Measurements from ENCODE around the gene MIER1. TPM values are rescaled to one million over a fixed set of nuclear protein-coding genes. Genes with fewer than 3 reads are reported as not detected.
"Not testable (repeated sequence)": the region's sequence is repeated elsewhere in the genome, so short reads cannot be mapped to it uniquely, and the experiment has no call there.

The MIER1 gene
- total RNA-seq, 1 donor from 2014 or later = 33.3 TPM

DNA sequence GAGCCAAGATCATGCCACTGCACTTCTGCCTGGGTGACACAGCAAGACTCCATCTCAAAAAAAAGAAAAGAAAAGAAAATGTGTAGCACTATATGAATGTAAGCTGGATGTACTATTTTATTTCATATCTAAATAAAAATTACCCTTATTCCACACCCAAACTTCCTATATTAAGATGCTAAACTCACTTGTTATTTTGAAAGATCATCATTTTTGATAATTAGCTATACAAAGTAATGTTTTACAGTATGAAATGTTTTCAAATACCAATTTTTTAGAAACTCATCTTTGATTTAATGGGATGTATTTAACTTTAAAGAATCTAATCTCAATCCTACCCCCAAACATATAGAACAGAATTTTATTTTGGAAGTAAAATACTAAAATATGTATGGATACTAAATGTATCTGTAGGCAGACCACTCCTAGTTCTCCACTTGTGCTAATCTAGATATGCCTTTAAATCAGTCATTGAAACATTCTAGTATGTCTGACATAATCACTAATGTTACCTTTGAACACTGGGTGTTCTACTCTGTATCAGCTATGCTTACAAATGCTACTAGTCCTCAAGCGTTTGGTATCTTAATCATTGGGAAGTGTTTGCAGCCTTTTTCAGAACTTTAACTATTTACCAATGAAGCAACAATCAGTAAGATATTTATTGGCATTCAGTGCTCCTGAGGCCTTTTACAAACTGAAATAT lies 12.9 kb downstream of the MIER1 start:
- no peak for DNase-seq (ENCODE audit: low spot score)

DNA sequence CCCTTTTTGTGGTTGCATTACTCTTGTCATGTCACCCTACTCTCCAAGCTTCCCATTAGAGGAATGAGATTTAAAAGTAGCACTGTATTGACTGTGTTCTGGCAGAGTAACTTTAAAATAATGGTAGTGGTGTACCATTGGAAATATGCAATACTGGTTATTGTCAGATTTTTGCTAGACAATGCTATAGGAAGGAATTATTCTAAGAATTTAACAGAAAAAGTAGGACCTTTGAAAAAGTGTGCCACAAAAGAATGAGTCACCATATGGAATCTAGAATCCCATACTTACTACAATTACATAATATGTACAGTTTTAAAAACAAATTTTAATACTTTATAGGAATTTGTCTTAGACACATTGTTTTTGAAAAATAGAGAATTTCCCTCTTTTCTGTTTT lies 13.8 kb downstream of the MIER1 start:
- DNase-seq (ENCODE audit: low spot score) = no peak

GRCh38 chr1:66940981-66941380 lies 16.2 kb downstream of the MIER1 start:
- no peak for DNase-seq (ENCODE audit: low spot score)

- no peak for DNase-seq (ENCODE audit: low spot score)
These were observed 18.7 kb downstream of the MIER1 start for GRCh38 chr1:66943361-66943969.

- DNase-seq (ENCODE audit: low spot score) = no peak
These were observed 19.8 kb downstream of the MIER1 start for GRCh38 chr1:66944330-66945274.

DNA sequence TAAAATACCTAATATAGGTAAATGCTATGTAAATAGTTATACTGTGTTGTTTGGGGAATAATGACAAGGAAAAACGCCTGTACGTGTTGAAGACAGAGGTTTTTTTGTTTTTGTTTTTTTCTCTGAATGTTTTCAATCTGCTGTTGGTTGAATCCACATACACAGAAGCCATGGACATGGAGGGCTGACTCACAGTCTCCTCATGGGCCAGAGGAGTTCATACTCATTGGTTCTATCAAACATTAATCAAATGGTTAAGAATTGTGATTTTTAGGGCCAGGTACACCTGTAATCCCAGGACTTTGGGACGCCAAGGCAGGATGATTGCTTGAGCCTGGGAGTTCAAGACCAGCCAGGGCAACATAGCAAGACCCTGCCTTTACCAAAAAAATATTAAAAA lies 20.5 kb downstream of the MIER1 start:
- DNase-seq (ENCODE audit: low spot score) = no peak

GRCh38 chr1:66947267-66947666 lies 22.5 kb downstream of the MIER1 start:
- DNase-seq (ENCODE audit: low spot score) = no peak

GRCh38 chr1:66951513-66951912 lies 26.7 kb downstream of the MIER1 start:
- no peak for DNase-seq (ENCODE audit: low spot score)

GRCh38 chr1:66954208-66954607 lies 29.4 kb downstream of the MIER1 start:
- no peak for DNase-seq (ENCODE audit: low spot score)

DNA sequence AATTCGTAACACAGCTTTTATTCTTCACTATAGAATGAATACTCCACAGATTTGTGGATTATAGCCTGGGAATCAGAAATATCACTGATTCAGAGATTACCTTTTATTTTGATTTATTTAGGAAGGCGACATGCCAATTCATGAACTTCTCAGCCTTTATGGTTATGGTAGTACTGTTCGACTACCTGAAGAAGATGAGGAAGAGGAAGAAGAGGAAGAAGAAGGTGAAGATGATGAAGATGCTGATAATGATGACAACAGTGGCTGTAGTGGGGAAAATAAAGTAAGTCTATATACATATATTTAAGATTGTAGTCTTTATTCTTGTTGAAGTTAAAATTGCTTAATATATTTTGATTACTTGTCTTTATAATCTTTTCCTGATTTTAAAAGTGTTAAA lies 33.1 kb downstream of the MIER1 start:
- no peak for DNase-seq (ENCODE audit: low spot score)

- DNase-seq (ENCODE audit: low spot score) = not testable (repeated sequence)
These were observed 41.5 kb downstream of the MIER1 start for GRCh38 chr1:66966188-66966873.

- no peak for DNase-seq (ENCODE audit: low spot score)
These were observed 43.8 kb downstream of the MIER1 start for GRCh38 chr1:66968574-66968973.

GRCh38 chr1:66978201-66978600 lies 53.4 kb downstream of the MIER1 start:
- no peak for DNase-seq (ENCODE audit: low spot score)

GRCh38 chr1:66979621-66980020 lies 54.8 kb downstream of the MIER1 start:
- DNase-seq (ENCODE audit: low spot score) = not testable (repeated sequence)

DNA sequence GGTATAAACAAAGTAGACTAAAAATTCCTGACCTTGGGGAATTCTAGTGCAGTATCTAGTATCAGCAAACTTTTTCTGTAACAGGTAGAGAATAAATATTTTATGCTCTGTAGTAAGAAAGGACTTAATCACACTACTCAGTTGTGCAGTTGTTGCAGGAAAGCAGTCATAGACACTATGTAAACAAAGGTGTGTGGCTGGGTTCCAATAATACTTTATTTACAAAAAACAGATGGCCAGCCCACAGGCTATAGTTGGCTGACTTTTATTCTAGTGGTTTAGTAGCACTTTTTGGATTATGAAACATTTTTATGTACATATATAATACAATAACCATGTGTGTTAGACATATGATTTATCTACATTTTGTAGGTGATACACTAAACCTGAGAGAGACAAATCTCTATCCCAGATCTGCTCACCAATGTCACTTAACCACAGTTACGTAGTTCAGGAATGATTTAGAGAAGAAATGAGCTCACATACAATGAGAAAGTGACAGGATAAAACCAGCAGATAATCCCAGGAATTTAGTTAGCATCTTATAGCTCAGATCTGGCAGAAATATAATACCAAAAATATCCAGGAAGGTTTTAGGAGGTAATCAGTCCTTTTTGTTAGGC lies 56.1 kb downstream of the MIER1 start:
- DNase-seq (ENCODE audit: low spot score) = no peak

- no peak for DNase-seq (ENCODE audit: low spot score)
These were observed 56.9 kb downstream of the MIER1 start for GRCh38 chr1:66981679-66982078.

DNA sequence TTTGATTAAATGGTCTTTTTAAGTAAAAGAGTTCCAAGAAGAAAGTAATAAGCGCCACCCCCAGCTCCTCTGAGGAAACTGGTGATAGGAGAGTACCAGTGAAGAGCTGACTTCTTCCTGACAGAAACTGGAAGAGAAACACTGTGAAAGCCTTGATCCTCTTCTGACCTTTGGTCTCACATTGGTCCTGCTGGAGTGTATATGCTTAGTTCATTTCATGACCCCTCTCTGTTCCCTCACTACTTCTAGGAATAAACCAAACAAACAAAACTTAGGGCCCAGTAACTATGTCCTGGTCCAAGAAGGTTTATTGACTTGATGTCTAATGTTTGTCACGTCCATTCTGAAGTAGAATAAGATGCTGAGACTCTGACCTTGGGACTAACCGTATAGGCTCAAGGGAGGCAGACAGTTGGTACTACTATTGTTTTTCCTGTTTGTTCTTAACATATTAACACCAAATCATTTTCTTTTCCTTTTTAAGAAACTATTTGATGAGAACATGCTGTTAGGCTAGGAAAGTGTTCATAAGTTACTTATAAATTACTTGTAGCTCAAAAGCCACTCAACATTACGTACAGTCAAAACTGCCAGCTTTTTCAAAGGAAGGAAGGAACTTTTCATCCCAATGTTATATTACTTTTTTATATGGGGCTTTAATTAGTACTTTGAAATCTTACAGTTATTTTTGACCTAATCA lies 57.9 kb downstream of the MIER1 start:
- no peak for DNase-seq (ENCODE audit: low spot score)

GRCh38 chr1:66984491-66984890 lies 59.7 kb downstream of the MIER1 start:
- no peak for DNase-seq (ENCODE audit: low spot score)

DNA sequence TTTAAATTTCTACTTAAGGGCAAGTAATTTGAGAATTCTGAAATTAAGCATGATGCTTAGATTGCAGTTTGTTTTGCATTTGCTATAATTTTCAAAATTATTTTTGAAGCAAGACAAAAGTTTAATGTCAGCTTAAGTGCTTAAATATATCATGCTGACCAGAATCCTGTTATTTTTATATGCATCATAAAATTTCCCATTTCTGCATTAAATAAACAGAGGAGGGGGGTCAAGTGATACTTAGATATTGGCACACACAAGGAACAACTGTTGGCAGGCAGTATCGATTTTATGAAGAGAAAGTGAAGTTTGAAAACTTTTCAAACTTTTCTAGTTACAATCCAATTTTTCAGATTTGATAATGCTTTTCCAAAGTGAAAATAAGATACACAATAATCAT lies 61.0 kb downstream of the MIER1 start:
- no peak for DNase-seq (ENCODE audit: low spot score)

GRCh38 chr1:66993076-66993475 lies 68.3 kb downstream of the MIER1 start:
- DNase-seq (ENCODE audit: low spot score) = no peak

Data from mesenteric fat pad (tissue), 1 donor.